ENCODE measurements around the gene DCXR. TPM values are rescaled to one million over a fixed set of nuclear protein-coding genes. Genes with fewer than 3 reads are reported as not detected.

DCXR gene
- total and polyA plus RNA-seq, 2 of the 4 experiments (the other 2 are of a cell fraction) = 36.6 to 139 TPM

GRCh38 chr17:82031303-82031884 is 6.1 kb downstream of the DCXR start, which contains the start of gene RAC3:
Gene RAC3, plus strand, starts transcription at chr17:82031678. Its CDS starts 84 bp downstream, at chr17:82031762.
- Histone ChIP-seq H3K27me3 (ENCODE audit: control insufficient read depth, insufficient read depth, low read length) (no peaks in the 10 kb centered on the region), H2BK15ac (ENCODE audit: low read depth, low read length) (no peak within 1 kb of the TSS), H2AK9ac (replicated peaks; ENCODE audit: low read depth, low read length, poor library complexity) (peak within 1 kb of the TSS; percentile 89), H3K9me3 (ENCODE audit: control insufficient read depth, insufficient read depth, low read length) (no peaks in the 10 kb centered on the region), H3K56ac (ENCODE audit: extremely low read depth, insufficient read depth, low read length) (no peak within 1 kb of the TSS), H3K9me1 (ENCODE audit: insufficient read depth, low read length) (0 out of 2 replicates have a peak, but pooled peaks cover 3% of the 10 kb centered on the region), H4K20me1 (ENCODE audit: insufficient read depth, low read length) (no peaks in the 10 kb centered on the region; the same call in 1 of the 2 replicates), H4K5ac (ENCODE audit: low read depth, low read length) (no peak within 1 kb of the TSS), H3K36me3 (ENCODE audit: control insufficient read depth, insufficient read depth, low read length) (peaks cover 2% of the 10 kb centered on the region), H2BK5ac (ENCODE audit: low read depth, low read length, poor library complexity, severe bottlenecking) (no peak within 1 kb of the TSS), H3K27ac (ENCODE audit: insufficient read depth, low read length) (no peak within 1 kb of the TSS), H2BK120ac (ENCODE audit: low read depth, low read length) (no peak within 1 kb of the TSS), H3K23ac (ENCODE audit: low read depth, low read length) (no peak within 1 kb of the TSS), H3K4me3 (ENCODE audit: insufficient read depth, low read depth, low read length) (peak within 1 kb of the TSS; percentile 47), H3K14ac (replicated peaks; ENCODE audit: low read depth, low read length) (no peak within 1 kb of the TSS), H3K4ac (ENCODE audit: low read depth, low read length) (no peak within 1 kb of the TSS), H3K18ac (ENCODE audit: low read depth, low read length) (no peak within 1 kb of the TSS), H3K4me2 (ENCODE audit: low read depth, low read length) (peak within 1 kb of the TSS; percentile 78), H2AK5ac (ENCODE audit: low read depth, low read length) (0 out of 2 replicates have a peak within 1 kb of the TSS, but pooled peaks have one; percentile 15), H3K79me1 (ENCODE audit: low read depth in 1 of 2, low read length in 2 of 2) (peaks cover 1 to 6% of the 10 kb centered on the region in 2 experiments), H3K4me1 (ENCODE audit: control insufficient read depth, insufficient read depth, low read length) (peaks cover 7% of the 10 kb centered on the region), H3K9ac (ENCODE audit: low read depth, low read length) (no peak within 1 kb of the TSS), H4K8ac (ENCODE audit: low read depth in 2 of 2, low read length in 2 of 2) (peak within 1 kb of the TSS in 1 of 2 experiments; percentile 46; a peak in 2 of 4 replicates), H2AFZ (replicated peaks; ENCODE audit: low read length, poor library complexity) (peak within 1 kb of the TSS; percentile 94), H2BK20ac (ENCODE audit: low read depth, low read length) (no peak within 1 kb of the TSS), H4K91ac (ENCODE audit: insufficient read depth, low read depth, low read length) (no peak within 1 kb of the TSS)
- DNase-seq (peak; percentile 11), ATAC-seq (ENCODE audit: low read depth) (peak; percentile 74)
- WGBS, 2 experiments (ENCODE audit: extremely low coverage in 2 of 2, insufficient read length in 1 of 2) = 1% methylated on average over 15 of the region's 96 CpGs; no CpG with 5 or more reads in 1 of the 2 experiments
- no TSS peak for BruUV-seq (replicated peaks)
- intact Hi-C loops (cut with micrococcal nuclease) = loop anchor here (1.0 to 10.0 kb wide), 2 partner anchors 67 to 293 kb away; partner anchors contain the start of gene FASN
- ChIA-PET CTCF (no interaction called here), POLR2A (ENCODE audit: unreplicated experiment) (no interaction called here)
- dilution Hi-C loops (cut with HindIII; ENCODE audit: low sequenced_read_pairs, unreplicated experiment) = no loop called here
- TF ChIP-seq POLR2A (IDR thresholded peaks at IDR 0.05; ENCODE audit: low read depth, low read length) = no peak
- no peak for TF ChIP-seq SMC3 (IDR thresholded peaks at IDR 0.05; ENCODE audit: low read depth, low read length)
- TF ChIP-seq BHLHE40 (IDR thresholded peaks at IDR 0.05; ENCODE audit: low read depth, low read length) = no peak
- TF ChIP-seq CHD1 (IDR thresholded peaks at IDR 0.05; ENCODE audit: low read depth, low read length) = no peak
- TF ChIP-seq MAZ (IDR thresholded peaks at IDR 0.05; ENCODE audit: borderline replicate concordance, low read depth, low read length) = no peak
- in situ Hi-C loops (cut with MboI; ENCODE audit: low sequenced_read_pairs) = loop anchor here (5.0 kb wide), 1 partner anchor 126 kb away; no protein-coding TSS in a partner anchor

Data from IMR-90 (cell line).